Measurements from ENCODE around the gene CABP4. TPM values are rescaled to one million over a fixed set of nuclear protein-coding genes. Genes with fewer than 3 reads are reported as not detected.

The CABP4 gene
- total RNA-seq, 1 experiment from 2014 or later, result 0.55 TPM

DNA sequence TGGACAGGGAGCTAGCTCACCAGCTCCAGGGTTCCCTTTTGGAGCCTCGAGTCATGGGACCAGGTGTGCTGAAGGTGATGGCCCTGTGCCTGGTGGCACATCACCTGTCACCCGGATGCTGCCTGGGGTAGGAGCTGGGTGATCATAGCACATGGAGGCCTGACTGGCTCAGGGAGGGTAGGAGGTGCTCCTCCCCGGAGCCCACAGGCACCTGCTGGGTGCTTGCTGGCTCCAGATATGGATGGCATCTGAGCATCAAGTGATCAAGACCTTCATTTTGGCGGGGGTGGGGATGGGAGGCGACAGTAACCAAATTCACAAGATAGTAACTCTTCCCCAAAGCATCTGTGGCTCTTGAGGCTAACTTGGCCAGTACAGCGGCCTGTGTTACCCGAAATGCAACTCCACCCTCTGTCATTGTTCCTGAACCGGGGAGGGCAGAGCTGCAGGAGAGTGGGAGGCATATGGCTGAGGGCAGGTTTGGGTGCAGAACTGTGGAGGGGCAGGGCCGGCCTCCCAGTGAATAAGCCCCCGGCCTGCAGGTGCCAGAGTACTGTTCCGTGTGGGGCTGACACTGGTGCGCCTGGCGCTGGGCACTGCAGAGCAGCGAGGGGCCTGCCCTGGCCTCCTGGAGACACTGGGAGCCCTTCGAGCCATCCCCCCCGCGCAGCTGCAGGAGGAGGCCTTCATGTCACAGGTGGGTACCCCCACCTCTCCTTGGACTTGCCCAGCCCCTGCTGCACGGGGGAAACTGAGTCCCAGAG is 46.5 kb upstream of the CABP4 start:
- TF ChIP-seq, protein P1, sequence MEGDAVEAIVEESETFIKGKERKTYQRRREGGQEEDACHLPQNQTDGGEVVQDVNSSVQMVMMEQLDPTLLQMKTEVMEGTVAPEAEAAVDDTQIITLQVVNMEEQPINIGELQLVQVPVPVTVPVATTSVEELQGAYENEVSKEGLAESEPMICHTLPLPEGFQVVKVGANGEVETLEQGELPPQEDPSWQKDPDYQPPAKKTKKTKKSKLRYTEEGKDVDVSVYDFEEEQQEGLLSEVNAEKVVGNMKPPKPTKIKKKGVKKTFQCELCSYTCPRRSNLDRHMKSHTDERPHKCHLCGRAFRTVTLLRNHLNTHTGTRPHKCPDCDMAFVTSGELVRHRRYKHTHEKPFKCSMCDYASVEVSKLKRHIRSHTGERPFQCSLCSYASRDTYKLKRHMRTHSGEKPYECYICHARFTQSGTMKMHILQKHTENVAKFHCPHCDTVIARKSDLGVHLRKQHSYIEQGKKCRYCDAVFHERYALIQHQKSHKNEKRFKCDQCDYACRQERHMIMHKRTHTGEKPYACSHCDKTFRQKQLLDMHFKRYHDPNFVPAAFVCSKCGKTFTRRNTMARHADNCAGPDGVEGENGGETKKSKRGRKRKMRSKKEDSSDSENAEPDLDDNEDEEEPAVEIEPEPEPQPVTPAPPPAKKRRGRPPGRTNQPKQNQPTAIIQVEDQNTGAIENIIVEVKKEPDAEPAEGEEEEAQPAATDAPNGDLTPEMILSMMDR (conservative IDR thresholded peaks at IDR 0.05; ENCODE audit: low read depth, low read length), result no peak
- no peak for TF ChIP-seq EZH2phosphoT487 (IDR thresholded peaks at IDR 0.05; ENCODE audit: borderline replicate concordance, low read length)
- Histone ChIP-seq H3K9me2 (replicated peaks; ENCODE audit: low read length) (no peaks in the 10 kb centered on the region), H4K20me1 (ENCODE audit: low read length) (no peaks in the 10 kb centered on the region), H3K9me3 (ENCODE audit: low read length) (no peaks in the 10 kb centered on the region), H3K36me3 (ENCODE audit: low read depth, low read length) (no peaks in the 10 kb centered on the region), H3K27me3 (ENCODE audit: low read length) (no peaks in the 10 kb centered on the region), H3K79me2 (ENCODE audit: low read length) (no peaks in the 10 kb centered on the region), H3K4me3 (ENCODE audit: low read length) (no peak overlapping the region), H3K27ac (ENCODE audit: low read length) (no peak overlapping the region), H3K9ac (ENCODE audit: low read length) (no peak overlapping the region), H3F3A (ENCODE audit: low read length, unreplicated experiment) (no peaks in the 10 kb centered on the region), H3K4me2 (ENCODE audit: low read length) (no peak overlapping the region), H2AFZ (ENCODE audit: low read length) (no peak overlapping the region), H3K4me1 (ENCODE audit: insufficient read depth, low read length) (no peaks in the 10 kb centered on the region; the same call in 1 of the 2 replicates)
- ChIA-PET POLR2A (ENCODE audit: unreplicated experiment) (interaction anchor here (0.7 kb wide), 1 partner anchor 114 kb away, joined by 4 read pairs; no protein-coding TSS in a partner anchor), CTCF (no interaction called here)
- ATAC-seq (no peak), DNase-seq (no peak)
- BruUV-seq (replicated peaks), result no TSS peak
- intact Hi-C loops (cut with micrococcal nuclease), result no loop called here

DNA sequence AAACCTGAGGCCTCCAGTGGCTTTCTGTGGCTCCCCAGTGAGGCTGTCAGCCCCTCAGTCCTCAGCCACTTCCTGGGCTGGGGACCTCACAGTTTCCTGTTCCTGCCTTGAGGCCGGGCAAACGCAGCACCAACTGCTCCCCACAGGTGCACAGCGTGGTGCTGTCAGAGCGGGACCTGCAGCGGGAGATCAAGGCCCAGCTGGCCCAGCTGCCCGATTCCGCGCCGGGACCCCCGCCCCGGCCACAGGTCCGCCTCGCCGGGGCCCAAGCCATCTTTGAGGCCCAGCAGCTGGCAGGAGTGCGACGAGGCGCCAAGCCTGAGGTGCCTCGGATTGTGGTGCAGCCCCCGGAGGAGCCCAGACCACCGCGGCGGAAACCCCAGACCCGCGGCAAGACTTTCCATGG is 45.9 kb upstream of the CABP4 start:
- no peak overlapping the region for H3K9ac ChIP-seq (ENCODE audit: low read length)
- BruUV-seq (replicated peaks), result no TSS peak
- intact Hi-C loops (cut with micrococcal nuclease), result no loop called here
- no peaks in the 10 kb centered on the region for H4K20me1 ChIP-seq (ENCODE audit: low read length)
- H3K27me3 ChIP-seq (ENCODE audit: low read length), result no peaks in the 10 kb centered on the region
- ChIA-PET POLR2A (ENCODE audit: unreplicated experiment) (no interaction called here), CTCF (no interaction called here)
- H3F3A ChIP-seq (ENCODE audit: low read length, unreplicated experiment), result no peaks in the 10 kb centered on the region
- no peaks in the 10 kb centered on the region for H3K9me2 ChIP-seq (replicated peaks; ENCODE audit: low read length)
- H3K4me2 ChIP-seq (ENCODE audit: low read length), result no peak overlapping the region
- no peak overlapping the region for H3K27ac ChIP-seq (ENCODE audit: low read length)
- H3K4me1 ChIP-seq (ENCODE audit: insufficient read depth, low read length), result no peaks in the 10 kb centered on the region; the same call in 1 of the 2 replicates
- H3K36me3 ChIP-seq (ENCODE audit: low read depth, low read length), result no peaks in the 10 kb centered on the region
- TF ChIP-seq EZH2phosphoT487 (IDR thresholded peaks at IDR 0.05; ENCODE audit: borderline replicate concordance, low read length), result no peak
- H3K4me3 ChIP-seq (ENCODE audit: low read length), result no peak overlapping the region
- no peaks in the 10 kb centered on the region for H3K9me3 ChIP-seq (ENCODE audit: low read length)
- H2AFZ ChIP-seq (ENCODE audit: low read length), result no peak overlapping the region
- H3K79me2 ChIP-seq (ENCODE audit: low read length), result no peaks in the 10 kb centered on the region
- ATAC-seq, result no peak
- no peak for DNase-seq

GRCh38 chr11:67409781-67410368 is 45.3 kb upstream of the CABP4 start:
- no peak overlapping the region for H3K4me3 ChIP-seq (ENCODE audit: low read length)
- no peak overlapping the region for H2AFZ ChIP-seq (ENCODE audit: low read length)
- POLR2A ChIA-PET (ENCODE audit: unreplicated experiment), result no interaction called here
- no peaks in the 10 kb centered on the region for H3K9me3 ChIP-seq (ENCODE audit: low read length)
- no peak overlapping the region for H3K4me2 ChIP-seq (ENCODE audit: low read length)
- no peak overlapping the region for H3K9ac ChIP-seq (ENCODE audit: low read length)
- no TSS peak for BruUV-seq (replicated peaks)
- H4K20me1 ChIP-seq (ENCODE audit: low read length), result no peaks in the 10 kb centered on the region
- peak; percentile 44 for ATAC-seq
- H3K36me3 ChIP-seq (ENCODE audit: low read depth, low read length), result no peaks in the 10 kb centered on the region
- H3F3A ChIP-seq (ENCODE audit: low read length, unreplicated experiment), result no peaks in the 10 kb centered on the region
- no peaks in the 10 kb centered on the region for H3K27me3 ChIP-seq (ENCODE audit: low read length)
- CTCF ChIA-PET, result no interaction called here
- no peaks in the 10 kb centered on the region; the same call in 1 of the 2 replicates for H3K4me1 ChIP-seq (ENCODE audit: insufficient read depth, low read length)
- DNase-seq, result peak; percentile 53
- H3K9me2 ChIP-seq (replicated peaks; ENCODE audit: low read length), result no peaks in the 10 kb centered on the region
- intact Hi-C loops (cut with micrococcal nuclease), result no loop called here
- TF ChIP-seq, protein P1 (conservative IDR thresholded peaks at IDR 0.05; ENCODE audit: low read depth, low read length), result no peak
- no peak for TF ChIP-seq EZH2phosphoT487 (IDR thresholded peaks at IDR 0.05; ENCODE audit: borderline replicate concordance, low read length)
- TF ChIP-seq EZH2 (IDR thresholded peaks at IDR 0.05; ENCODE audit: low read length, unreplicated experiment), result no peak
- no peaks in the 10 kb centered on the region for H3K79me2 ChIP-seq (ENCODE audit: low read length)
- H3K27ac ChIP-seq (ENCODE audit: low read length), result no peak overlapping the region

Measured in PC-3 (cell line).